Measurements from ENCODE around the gene PADI1.

The PADI1 gene

GRCh38 chr1:17293681-17294425 is 88.9 kb downstream of the PADI1 start:
- no peak for FAIRE-seq
- no peak for DNase-seq (ENCODE audit: insufficient read length, low spot score)

GRCh38 chr1:17295292-17295691 is 90.4 kb downstream of the PADI1 start:
- no peak for FAIRE-seq
- DNase-seq (ENCODE audit: insufficient read length, low spot score): no peak
